ENCODE results near the gene KLF15.

The KLF15 gene

GRCh38 chr3:126352476-126353454, 4.4 kb downstream of the KLF15 start:
- TF ChIP-seq CTCF (conservative IDR thresholded peaks at IDR 0.05) = no peak
- no peak overlapping the region for H3K27ac ChIP-seq

GRCh38 chr3:126351771-126352475, 5.3 kb downstream of the KLF15 start:
- H3K27ac ChIP-seq = no peak overlapping the region
- no peak for TF ChIP-seq CTCF (conservative IDR thresholded peaks at IDR 0.05)

- TF ChIP-seq CTCF (conservative IDR thresholded peaks at IDR 0.05) = no peak
- H3K27ac ChIP-seq = no peak overlapping the region
Observed at GRCh38 chr3:126351086-126351770, 6.0 kb downstream of the KLF15 start.

GRCh38 chr3:126350502-126351085, 6.6 kb downstream of the KLF15 start:
- no peak for TF ChIP-seq CTCF (conservative IDR thresholded peaks at IDR 0.05)
- no peak overlapping the region for H3K27ac ChIP-seq

- TF ChIP-seq CTCF (conservative IDR thresholded peaks at IDR 0.05) = no peak
- no peak overlapping the region for H3K27ac ChIP-seq
Observed at GRCh38 chr3:126349611-126350501, 7.4 kb downstream of the KLF15 start.

GRCh38 chr3:126349071-126349470, 8.1 kb downstream of the KLF15 start:
- no peak for TF ChIP-seq CTCF (conservative IDR thresholded peaks at IDR 0.05)
- H3K27ac ChIP-seq = no peak overlapping the region
